22Rv1 (cell line): Measurements from ENCODE around the gene TMEM271.

Experiments
- ZFX ChIP-seq: fragments of 450-650 bp; IDR thresholded peaks from 2 replicates; pipeline ENCODE4 v1.6.1; 2017; ENCODE audit warnings: antibody characterized with exemption, borderline replicate concordance
- TF ChIP-seq, protein P1 (sequence below): fragments of 450-650 bp; IDR thresholded peaks from 2 replicates; pipeline ENCODE4 v1.5.1; 2017; ENCODE audit warnings: mild to moderate bottlenecking

DNA sequence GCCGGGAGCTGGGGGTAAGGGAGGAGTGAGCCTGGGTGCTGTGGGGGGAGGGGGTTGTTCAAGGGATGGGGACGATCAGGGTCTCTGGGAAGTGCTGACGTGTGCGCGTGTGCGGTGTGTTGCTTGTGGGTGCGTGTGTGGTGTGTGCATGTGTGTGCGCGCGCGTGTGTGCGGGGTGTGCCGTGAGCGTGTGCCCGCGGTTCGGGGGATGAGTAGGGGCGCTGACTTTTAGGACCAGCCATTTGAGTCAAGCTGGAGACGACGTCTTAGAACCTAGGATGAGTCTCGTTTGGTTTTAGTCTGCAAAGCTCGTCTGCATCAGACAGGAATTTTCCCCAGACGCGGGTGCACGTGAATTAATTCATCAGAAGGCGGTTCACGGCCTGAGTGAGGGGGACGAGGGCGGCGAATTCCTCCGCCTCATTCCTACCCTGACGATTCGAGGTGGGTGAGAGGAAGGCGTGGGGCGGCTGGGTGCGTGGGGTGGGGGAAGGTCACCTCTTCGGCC, 950 bp upstream of the TMEM271 start:
- TF ChIP-seq, protein P1, sequence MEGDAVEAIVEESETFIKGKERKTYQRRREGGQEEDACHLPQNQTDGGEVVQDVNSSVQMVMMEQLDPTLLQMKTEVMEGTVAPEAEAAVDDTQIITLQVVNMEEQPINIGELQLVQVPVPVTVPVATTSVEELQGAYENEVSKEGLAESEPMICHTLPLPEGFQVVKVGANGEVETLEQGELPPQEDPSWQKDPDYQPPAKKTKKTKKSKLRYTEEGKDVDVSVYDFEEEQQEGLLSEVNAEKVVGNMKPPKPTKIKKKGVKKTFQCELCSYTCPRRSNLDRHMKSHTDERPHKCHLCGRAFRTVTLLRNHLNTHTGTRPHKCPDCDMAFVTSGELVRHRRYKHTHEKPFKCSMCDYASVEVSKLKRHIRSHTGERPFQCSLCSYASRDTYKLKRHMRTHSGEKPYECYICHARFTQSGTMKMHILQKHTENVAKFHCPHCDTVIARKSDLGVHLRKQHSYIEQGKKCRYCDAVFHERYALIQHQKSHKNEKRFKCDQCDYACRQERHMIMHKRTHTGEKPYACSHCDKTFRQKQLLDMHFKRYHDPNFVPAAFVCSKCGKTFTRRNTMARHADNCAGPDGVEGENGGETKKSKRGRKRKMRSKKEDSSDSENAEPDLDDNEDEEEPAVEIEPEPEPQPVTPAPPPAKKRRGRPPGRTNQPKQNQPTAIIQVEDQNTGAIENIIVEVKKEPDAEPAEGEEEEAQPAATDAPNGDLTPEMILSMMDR = no peak
- no peak for TF ChIP-seq ZFX
